ENCODE measurements around the gene GMPR.

GMPR gene

DNA sequence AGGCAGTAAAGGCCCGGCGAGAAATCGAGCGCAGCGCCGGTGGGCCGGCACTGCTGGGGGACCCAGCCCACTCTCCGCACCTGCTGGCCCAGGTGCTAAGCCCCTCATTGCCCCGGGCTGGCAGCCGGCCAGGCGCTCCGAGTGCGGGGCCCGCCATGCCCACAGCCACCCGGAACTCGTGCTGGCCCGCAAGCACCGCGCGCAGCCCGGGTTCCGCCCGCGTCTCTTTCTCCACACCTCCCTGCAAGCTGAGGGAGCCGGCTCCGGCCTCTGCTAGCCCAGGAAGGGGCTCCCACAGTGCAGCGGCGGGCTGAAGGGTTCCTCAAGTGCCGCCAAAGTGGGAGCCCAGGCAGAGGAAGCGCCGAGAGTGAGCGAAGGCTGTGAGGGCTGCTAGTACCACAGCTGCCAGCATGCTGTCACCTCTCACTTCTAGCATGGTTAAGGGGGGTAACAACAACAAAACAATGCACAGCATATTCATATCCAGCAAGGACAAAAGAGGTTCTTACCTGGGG is 11.3 kb upstream of the GMPR start:
- no peak for DNase-seq (ENCODE audit: low read depth)
- H3K4me3 ChIP-seq (ENCODE audit: low read depth, low read length) = no peak overlapping the region
- no peak for TF ChIP-seq CTCF (conservative IDR thresholded peaks at IDR 0.05; ENCODE audit: low read depth, low read length)

DNA sequence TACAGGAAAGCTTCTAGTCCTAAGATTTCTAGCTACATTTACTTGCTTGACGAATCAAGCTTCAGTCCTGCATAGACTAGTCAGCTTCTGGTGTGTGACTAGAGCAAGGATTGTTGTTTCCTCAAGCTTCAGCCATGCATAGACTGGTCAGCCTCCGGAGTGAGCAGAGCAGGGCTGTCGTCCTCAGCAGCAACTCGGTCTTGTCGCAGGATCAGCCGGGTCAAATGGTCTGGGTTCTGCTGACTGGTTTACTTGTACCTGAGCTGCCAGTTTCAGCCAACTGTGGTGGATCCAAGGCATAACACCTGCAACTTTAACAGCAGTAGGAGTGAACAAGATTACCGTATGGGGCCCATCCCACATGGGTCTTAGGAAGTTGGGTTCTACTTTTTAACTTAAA is 10.8 kb upstream of the GMPR start:
- no peak overlapping the region for H3K4me3 ChIP-seq (ENCODE audit: low read depth, low read length)
- no peak for TF ChIP-seq CTCF (conservative IDR thresholded peaks at IDR 0.05; ENCODE audit: low read depth, low read length)
- no peak for DNase-seq (ENCODE audit: low read depth)

DNA sequence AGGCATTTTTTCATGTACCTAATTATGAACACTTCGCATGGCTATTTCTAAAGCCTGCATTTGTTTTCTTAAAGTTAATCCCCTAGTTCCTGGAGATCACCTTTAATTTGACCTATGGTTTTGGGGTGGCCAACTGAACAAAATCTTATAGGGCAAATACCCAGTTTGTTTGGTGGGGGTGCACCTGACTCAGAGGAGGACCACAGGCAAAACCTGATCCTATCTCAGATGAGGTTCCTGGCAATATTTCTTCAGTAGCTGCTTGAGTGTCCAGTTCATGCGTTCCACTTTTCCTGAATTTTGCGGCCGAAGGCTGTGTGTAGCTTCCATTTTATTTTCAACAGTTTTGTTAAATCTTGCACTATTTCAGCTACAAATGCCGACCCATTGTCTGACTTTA is 10.3 kb upstream of the GMPR start:
- no peak for DNase-seq (ENCODE audit: low read depth)
- no peak overlapping the region for H3K4me3 ChIP-seq (ENCODE audit: low read depth, low read length)
- no peak for TF ChIP-seq CTCF (conservative IDR thresholded peaks at IDR 0.05; ENCODE audit: low read depth, low read length)

GRCh38 chr6:16228709-16229665 is 9.4 kb upstream of the GMPR start:
- no peak for TF ChIP-seq CTCF (conservative IDR thresholded peaks at IDR 0.05; ENCODE audit: low read depth, low read length)
- DNase-seq (ENCODE audit: low read depth) = no peak
- no peak overlapping the region for H3K4me3 ChIP-seq (ENCODE audit: low read depth, low read length)

GRCh38 chr6:16229700-16230099 is 8.7 kb upstream of the GMPR start:
- TF ChIP-seq CTCF (conservative IDR thresholded peaks at IDR 0.05; ENCODE audit: low read depth, low read length) = no peak
- H3K4me3 ChIP-seq (ENCODE audit: low read depth, low read length) = no peak overlapping the region
- peak; percentile 38 for DNase-seq (ENCODE audit: low read depth)

- TF ChIP-seq CTCF (conservative IDR thresholded peaks at IDR 0.05; ENCODE audit: low read depth, low read length) = no peak
- DNase-seq (ENCODE audit: low read depth) = no peak
- no peak overlapping the region for H3K4me3 ChIP-seq (ENCODE audit: low read depth, low read length)
Measured at GRCh38 chr6:16230953-16231352, 7.4 kb upstream of the GMPR start.

DNA sequence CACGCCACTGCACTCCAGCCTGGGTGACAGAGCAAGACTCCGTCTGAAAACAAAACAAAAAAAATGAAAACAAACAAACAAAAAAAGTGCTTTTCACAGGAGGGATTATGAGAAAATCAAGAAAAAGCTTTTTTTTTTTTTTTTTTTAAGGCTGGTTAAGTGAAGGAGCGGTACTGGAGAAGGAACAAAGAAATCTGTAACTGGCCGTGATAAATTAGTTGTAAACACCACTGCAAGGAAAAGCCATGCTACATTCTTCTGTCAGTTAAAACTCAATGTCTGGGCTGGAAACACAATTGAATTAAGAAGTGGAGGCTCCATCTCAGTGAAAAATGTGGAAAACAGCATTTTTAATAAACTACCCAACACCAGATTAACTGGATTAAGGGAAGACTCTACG is 6.3 kb upstream of the GMPR start:
- TF ChIP-seq CTCF (conservative IDR thresholded peaks at IDR 0.05; ENCODE audit: low read depth, low read length) = no peak
- no peak for DNase-seq (ENCODE audit: low read depth)

More for the DNA sequence above, 6.3 kb upstream of the GMPR start:
- no peak overlapping the region for H3K4me3 ChIP-seq (ENCODE audit: low read depth, low read length)

All from choroid plexus epithelial cell (primary cell).